ENCODE measurements around the gene ZNF143.
"Not testable (repeated sequence)": the region's sequence is repeated elsewhere in the genome, so short reads cannot be mapped to it uniquely, and the experiment has no call there.

Gene ZNF143

DNA sequence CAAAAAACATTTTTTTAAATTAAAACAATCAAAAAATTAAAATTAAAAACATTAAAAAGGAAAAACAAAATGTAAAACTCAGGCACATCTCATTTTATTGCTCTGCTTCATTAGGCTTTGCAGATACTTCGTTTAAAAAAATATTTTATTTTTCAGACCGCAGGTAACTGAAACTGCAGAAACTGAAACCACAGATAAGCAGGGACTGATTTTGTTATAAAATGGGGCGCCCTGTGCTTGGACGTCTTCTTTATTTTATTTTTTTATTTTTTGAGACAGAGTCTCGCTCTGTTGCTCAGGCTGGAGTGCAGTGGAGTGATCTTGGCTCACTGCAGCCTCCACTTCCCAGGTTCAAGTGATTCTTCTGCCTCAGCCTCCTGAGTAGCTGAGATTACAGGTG is 88.4 kb downstream of the ZNF143 start:
- not testable (repeated sequence) for FAIRE-seq

- no peak for FAIRE-seq
These were observed 89.4 kb downstream of the ZNF143 start for GRCh38 chr11:9550191-9550628.

GRCh38 chr11:9561279-9561982 is 100.6 kb downstream of the ZNF143 start:
- no peak for FAIRE-seq

DNA sequence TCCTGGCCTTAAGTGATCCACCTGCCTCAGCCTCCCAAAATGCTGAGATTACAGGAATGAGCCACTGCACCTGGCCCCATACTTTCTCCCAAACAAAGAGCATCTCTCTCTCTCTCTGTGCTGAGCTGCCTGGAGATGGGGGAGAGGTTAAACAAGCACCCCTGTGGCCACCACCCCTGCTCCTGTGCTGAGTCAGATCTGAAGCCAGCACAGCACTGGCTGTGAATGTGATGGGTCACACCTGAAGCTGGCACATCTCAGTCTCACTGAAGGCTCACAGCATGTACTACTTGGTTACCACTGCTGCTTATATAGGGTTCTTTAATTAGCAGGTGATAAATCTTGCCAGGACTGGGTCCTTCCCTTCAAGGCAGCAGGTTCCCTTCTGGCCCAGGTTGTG is 101.9 kb downstream of the ZNF143 start:
- no peak for FAIRE-seq

DNA sequence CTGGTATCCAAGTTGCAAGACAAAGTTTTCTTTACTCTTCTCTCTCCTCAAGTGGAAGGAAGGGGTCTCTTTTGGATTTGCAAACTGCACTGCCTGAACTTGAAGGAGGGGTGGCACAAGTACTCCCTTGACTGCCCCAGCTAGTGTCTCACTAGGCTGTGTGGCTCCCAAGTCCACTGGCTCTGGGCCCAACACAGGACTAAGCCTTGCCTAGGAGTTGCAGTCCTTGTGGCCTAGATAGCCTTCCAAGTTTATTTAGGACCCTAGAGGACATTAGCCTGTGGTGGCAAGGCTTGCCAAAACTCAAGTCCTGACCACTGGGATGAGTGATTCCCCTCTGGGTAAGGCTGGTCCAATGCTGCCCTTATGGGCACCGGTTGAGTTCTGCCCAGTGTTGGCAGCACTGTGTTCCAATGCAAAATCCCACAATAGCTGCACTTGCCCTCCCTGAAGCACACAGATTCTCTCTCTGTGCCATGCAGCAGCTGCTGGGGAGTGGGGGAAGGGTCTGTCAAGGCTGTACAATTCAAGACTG is 102.5 kb downstream of the ZNF143 start:
- FAIRE-seq: no peak

GRCh38 chr11:9565822-9566560 is 105.2 kb downstream of the ZNF143 start:
- FAIRE-seq: no peak

DNA sequence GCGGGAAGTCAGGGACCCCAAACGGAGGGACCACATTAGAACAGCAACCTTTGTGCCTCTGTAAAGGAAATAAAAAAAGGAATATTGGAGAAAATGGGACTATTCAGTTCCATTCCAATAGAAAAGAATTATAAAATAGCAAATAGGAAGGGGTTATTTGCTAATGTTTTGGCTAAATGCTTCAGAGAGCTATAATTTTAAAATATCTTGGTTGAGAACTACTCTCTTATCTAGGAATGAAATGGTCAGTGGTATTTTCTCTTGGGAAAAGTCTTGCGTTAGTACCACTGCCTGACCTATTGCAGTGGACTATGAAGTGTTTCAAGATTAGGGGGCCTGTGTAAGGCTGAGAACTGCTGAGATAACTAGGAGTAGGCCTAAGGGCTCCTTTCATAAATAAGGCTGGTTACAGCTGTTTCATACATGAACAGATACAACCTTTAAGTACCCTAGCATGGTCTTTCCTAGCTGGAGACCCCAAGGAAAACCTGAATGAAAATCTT is 105.8 kb downstream of the ZNF143 start:
- no peak for FAIRE-seq

- FAIRE-seq: no peak
These were observed 106.6 kb downstream of the ZNF143 start for GRCh38 chr11:9567401-9567800.

GRCh38 chr11:9568161-9568853 is 107.5 kb downstream of the ZNF143 start:
- FAIRE-seq: no peak

- FAIRE-seq: no peak
These were observed 108.2 kb downstream of the ZNF143 start for GRCh38 chr11:9568854-9569587.

GRCh38 chr11:9569588-9570164 is 108.9 kb downstream of the ZNF143 start:
- FAIRE-seq: no peak

- no peak for FAIRE-seq
These were observed 109.7 kb downstream of the ZNF143 start for GRCh38 chr11:9570313-9571025.

- FAIRE-seq: no peak
These were observed 110.4 kb downstream of the ZNF143 start for GRCh38 chr11:9571071-9571762.

DNA sequence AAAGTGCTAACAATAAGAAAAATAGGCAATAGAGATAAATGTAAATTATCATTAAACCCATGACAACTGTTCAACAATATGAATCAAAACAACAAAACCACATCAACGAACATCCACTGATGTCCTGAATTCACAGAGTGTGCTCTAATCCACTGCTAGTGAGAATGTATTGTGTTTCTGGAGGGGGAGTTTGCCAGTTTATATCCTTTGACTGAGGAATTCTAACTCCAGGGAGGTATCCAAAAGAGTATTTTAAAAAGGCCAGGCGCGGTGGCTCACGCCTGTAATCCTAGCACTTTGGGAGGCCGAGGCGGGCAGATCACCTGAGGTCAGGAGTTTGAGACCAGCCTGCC is 110.9 kb downstream of the ZNF143 start:
- no peak for FAIRE-seq

- FAIRE-seq: peak; percentile 83
These were observed 112.4 kb downstream of the ZNF143 start, which contains the start of gene WEE1 for GRCh38 chr11:9573052-9573774. Gene WEE1 (plus strand): TSS chr11:9573670. CDS start chr11:9573934, 264 bp downstream.

- no peak for FAIRE-seq
These were observed 113.2 kb downstream of the ZNF143 start for GRCh38 chr11:9573775-9574621.

GRCh38 chr11:9574622-9575259 is 113.9 kb downstream of the ZNF143 start:
- FAIRE-seq: no peak
